Psoas muscle (tissue), 8 donors: ENCODE data around the gene DMBX1. TPM values are rescaled to one million over a fixed set of nuclear protein-coding genes. Genes with fewer than 3 reads are reported as not detected.

Experiments used
- ATAC-seq, 4 donors: fragments of 200-7000 bp; cut with Tn5 transposase; one replicate each; pipeline ENCODE4 v1.9.1; 2020; ENCODE audit warnings: moderate library complexity in 3 of 4, mild to moderate bottlenecking in 2 of 4
- DNase-seq, 2 donors: peaks; one replicate each; pipeline ENCODE4 v3.0.0-alpha.2; 2020
- H3K27ac ChIP-seq: fragments of 200-600 bp; one replicate; pipeline ENCODE4 v1.8.0; 2022
- H3K27me3 ChIP-seq, 3 donors: fragments of 200-600 bp in 1 of 3; one replicate each; pipeline versions ENCODE4 v1.6.1 to v1.8.0; 2013 to 2022; ENCODE audit warnings: low read length in 2 of 3, mild to moderate bottlenecking in 2 of 3, moderate library complexity in 1 of 3; ENCODE audit not compliant: insufficient read depth in 3 of 3
- H3K36me3 ChIP-seq, 2 donors: fragments of 200-600 bp in 1 of 2; one replicate each; pipeline versions ENCODE4 v1.6.1 to v1.8.0; 2013 to 2022; ENCODE audit warnings: low read depth in 1 of 2, mild to moderate bottlenecking in 1 of 2, moderate library complexity in 1 of 2; ENCODE audit not compliant: insufficient read depth in 1 of 2
- H3K4me1 ChIP-seq: fragments of 200-600 bp; one replicate; pipeline ENCODE4 v1.8.0; 2022
- H3K4me3 ChIP-seq: fragments of 200-600 bp; one replicate; pipeline ENCODE4 v1.8.0; 2022; ENCODE audit warnings: mild to moderate bottlenecking
- H3K9me3 ChIP-seq: fragments of 200-600 bp; one replicate; pipeline ENCODE4 v1.8.0; 2022
- CTCF ChIP-seq: fragments of 200-600 bp; IDR thresholded peaks from one replicate; pipeline ENCODE4 v1.8.0; 2022; ENCODE audit warnings: antibody characterized with exemption
- WGBS, 3 donors: extraction: QIAGEN DNeasy Blood & Tissue Kit; methylation state at CpG; one replicate each; pipeline versions ENCODE4 v1.1.6 to v1.1.7; 2013; 5-methylcytosine and 5-hydroxymethylcytosine counted together
- intact Hi-C, 2 donors: fragments of 100-400 bp; cut with DNase I; formaldehyde crosslinking; loops; one replicate each; pipeline versions ENCODE4 v1.11.0 to v1.14.2; 2022
- polyA plus RNA-seq, 3 donors: library from polyadenylated mRNA; stranded (reverse); fragments of 200-250 nt; gene quantifications; one replicate each; pipeline ENCODE4 v1.2.3, GENCODE V29; 2013
- total RNA-seq, 4 donors: library from RNA; stranded (reverse); fragmentation: NEBNext Ultra II Directional in 2 of 4; extraction: Animal tissue kit (Norgen Biotek cat#: 25700) in 2 of 4; gene quantifications; one replicate each; pipeline versions ENCODE4 v1.2.1 to v1.2.4, GENCODE V29; 2021 to 2023
- donor health status: healthy with polysubstance abuse.
- donor health status: DM: no; HTN: no; CAD: no; lungs with moderate emphysema.
- donor health status: Bipolar disorder and iron deficiency.
- donor health status: healthy.
- donor health status: DM: yes; HTN: yes; CAD: no.
- donor health status: DM: no; HTN: no; CAD: no.
- donor health status: DM: no; HTN: no; CAD: no.
- donor health status: DM: yes; HTN: yes; CAD: no.

Gene DMBX1
- total and polyA plus RNA-seq, 7 donors: not detected

- Histone ChIP-seq H3K4me3 (no peak overlapping the region), H3K27me3 (peaks cover 0 to 91% (median 49%) of the 10 kb centered on the region in 3 donors), H3K9me3 (no peaks in the 10 kb centered on the region), H3K36me3 (no peaks in the 10 kb centered on the region), H3K27ac (no peak overlapping the region), H3K4me1 (peaks cover 22% of the 10 kb centered on the region)
- 45 to 56% (median 48%) methylated on average over 7 of the region's 7 CpGs for WGBS, 3 donors
- DNase-seq (no peak), ATAC-seq (no peak)
- no peak for TF ChIP-seq CTCF
- intact Hi-C loops: no loop called here
These were observed 1.8 kb upstream of the DMBX1 start for GRCh38 chr1:46487818-46488218.

GRCh38 chr1:46488343-46489168 lies 1.1 kb upstream of the DMBX1 start:
- Histone ChIP-seq H3K27me3 (peaks cover 0 to 92% (median 52%) of the 10 kb centered on the region in 3 donors), H3K9me3 (no peaks in the 10 kb centered on the region), H3K4me1 (peaks cover 22% of the 10 kb centered on the region), H3K4me3 (no peak overlapping the region), H3K36me3 (no peaks in the 10 kb centered on the region), H3K27ac (no peak overlapping the region)
- intact Hi-C loops: no loop called here
- DNase-seq: no peak
- TF ChIP-seq CTCF: no peak
- 17 to 27% (median 23%) methylated on average over 24 of the region's 24 CpGs for WGBS, 3 donors
- peak in 1 of 4 donors; percentile 11 for ATAC-seq

- Histone ChIP-seq H3K4me3 (peak overlapping the region; percentile 64), H3K27ac (no peak overlapping the region), H3K27me3 (peaks cover 0 to 95% (median 55%) of the 10 kb centered on the region in 3 donors), H3K4me1 (peaks cover 22% of the 10 kb centered on the region), H3K9me3 (no peaks in the 10 kb centered on the region), H3K36me3 (no peaks in the 10 kb centered on the region)
- peak in 3 of 4 donors; percentile 11 to 25 (median 21) for ATAC-seq
- 2 to 4% (median 3%) methylated on average over 35 of the region's 35 CpGs for WGBS, 3 donors
- no peak for DNase-seq
- intact Hi-C loops: no loop called here
- no peak for TF ChIP-seq CTCF
These were observed 433 bp upstream of the DMBX1 start for GRCh38 chr1:46489169-46489637.

- peaks cover 0 to 95% (median 53%) of the 10 kb centered on the region in 3 donors for H3K27me3 ChIP-seq
These were observed 695 bp downstream of the DMBX1 start for GRCh38 chr1:46490406-46490655.

More at GRCh38 chr1:46490406-46490655, 695 bp downstream of the DMBX1 start:
- no peaks in the 10 kb centered on the region for H3K9me3 ChIP-seq
- no peak for DNase-seq
- no peak for TF ChIP-seq CTCF
- H3K27ac ChIP-seq: no peak overlapping the region
- H3K4me1 ChIP-seq: peaks cover 22% of the 10 kb centered on the region
- H3K36me3 ChIP-seq: no peaks in the 10 kb centered on the region
- intact Hi-C loops: no loop called here
- ATAC-seq: peak in 1 of 4 donors; percentile 35
- H3K4me3 ChIP-seq: peak overlapping the region; percentile 64
- WGBS, 3 donors: 0 to 2% (median 1%) methylated on average over 18 to 25 of the region's 25 CpGs
